HepG2 (cell line): ENCODE measurements around the gene MTUS2. TPM values are rescaled to one million over a fixed set of nuclear protein-coding genes. Genes with fewer than 3 reads are reported as not detected.

Experiments
- ATAC-seq: fragments of 200-7000 bp; cut with Tn5 transposase; 3 replicates; pipeline ENCODE4 v1.9.1; 2020; ENCODE audit warnings: mild to moderate bottlenecking, moderate library complexity
- BruUV-seq: library from RNA; stranded (reverse); fragments of 400-500 nt; replicated peaks from 2 replicates; lab custom pipeline; 2021; lab: Mats Ljungman, UMichigan
- CTCF ChIA-PET: fragments of 300-600 bp; formaldehyde crosslinking; extraction: SDS; loops from one replicate; lab custom pipeline; 2021; ENCODE audit warnings: low total read pairs, inconsistent platforms, low intra/inter-chr PET ratio; lab: Yijun Ruan, JAX
- POLR2A ChIA-PET: fragments of 350-600 bp; sonication (Branson Sonifier 250); formaldehyde crosslinking; loops from one replicate; lab custom pipeline; 2020; ENCODE audit warnings: antibody characterized with exemption, inconsistent platforms; lab: Yijun Ruan, JAX
- DNase-seq: peaks from one replicate; pipeline ENCODE4 v3.0.0-alpha.2; 2015; ENCODE audit warnings: low spot score
- FAIRE-seq: peaks from 3 replicates; lab custom pipeline; 2011; peaks lifted over from hg19 to GRCh38; lab: Jason Lieb, UNC
- H2AFZ ChIP-seq: one replicate; pipeline ENCODE4 v1.6.1; 2011; ENCODE audit warnings: low read length, inconsistent platforms
- H3K27ac ChIP-seq: fragments of 300-600 bp; 3 replicates; pipeline ENCODE4 v1.8.0; 2011; ENCODE audit warnings: mixed run types, mild to moderate bottlenecking, mixed read lengths, low read length, inconsistent platforms; ENCODE audit not compliant: insufficient read depth; ENCODE audit errors: extremely low read length
- H3K27me3 ChIP-seq, 2 experiments: fragments of 200-600 bp in 1 of 2; 2 replicates in 1 of 2; 3 replicates in 1 of 2; pipeline versions ENCODE4 v1.6.0 to v1.8.0; 2011; ENCODE audit warnings: low read length in 2 of 2, mild to moderate bottlenecking in 2 of 2, moderate library complexity in 2 of 2, inconsistent platforms in 1 of 2; ENCODE audit not compliant: insufficient read depth in 2 of 2, control insufficient read depth in 1 of 2
- H3K36me3 ChIP-seq, 2 experiments: fragments of 200-600 bp in 1 of 2; replicated peaks in 1 of 2; 2 replicates in 1 of 2; 3 replicates in 1 of 2; pipeline versions ENCODE4 v1.5.1 to v1.8.0; 2011; ENCODE audit warnings: low read length in 2 of 2, inconsistent platforms in 1 of 2; ENCODE audit not compliant: insufficient read depth in 2 of 2, control insufficient read depth in 1 of 2
- H3K4me1 ChIP-seq: 2 replicates; pipeline ENCODE4 v1.5.1; 2012; ENCODE audit warnings: low read length, inconsistent platforms; ENCODE audit not compliant: insufficient read depth
- H3K4me2 ChIP-seq: 2 replicates; pipeline ENCODE4 v1.6.0; 2011; ENCODE audit warnings: low read depth, low read length, inconsistent platforms
- H3K4me3 ChIP-seq, 3 experiments: fragments of 200-600 bp in 1 of 3; sonication (generic), shearing (Covaris generic) in 1 of 3; replicated peaks in 1 of 3; 2 replicates each; pipeline ENCODE4 v1.5.1; 2011 to 2016; ENCODE audit warnings: low read length in 3 of 3, inconsistent platforms in 2 of 3, low read depth in 2 of 3, mild to moderate bottlenecking in 2 of 3, control low read depth in 1 of 3, mixed read lengths in 1 of 3; ENCODE audit not compliant: insufficient read depth in 1 of 3
- H3K79me2 ChIP-seq: one replicate; pipeline ENCODE4 v1.6.1; 2011; ENCODE audit warnings: low read length, inconsistent platforms; ENCODE audit not compliant: insufficient read depth
- H3K9ac ChIP-seq: 2 replicates; pipeline ENCODE4 v1.6.0; 2011; ENCODE audit warnings: mild to moderate bottlenecking, low read depth, low read length, inconsistent platforms; ENCODE audit not compliant: insufficient read depth
- H3K9me3 ChIP-seq: 2 replicates; pipeline ENCODE4 v1.5.1; 2012; ENCODE audit warnings: mild to moderate bottlenecking, low read length
- H4K20me1 ChIP-seq: 2 replicates; pipeline ENCODE4 v1.6.0; 2011; ENCODE audit warnings: inconsistent platforms, mild to moderate bottlenecking, low read length, moderate library complexity; ENCODE audit not compliant: insufficient read depth
- FOXC1 ChIP-seq: sonication (generic); formaldehyde crosslinking; IDR thresholded peaks from 2 replicates; pipeline ENCODE4 v1.8.0; 2022; ENCODE audit warnings: mild to moderate bottlenecking, missing genetic modification reagents, borderline replicate concordance
- ISL2 ChIP-seq: sonication (generic); formaldehyde crosslinking; IDR thresholded peaks from 2 replicates; pipeline ENCODE4 v1.5.0; 2020; ENCODE audit warnings: missing genetic modification reagents
- ZNF274 ChIP-seq: sonication (generic); formaldehyde crosslinking; IDR thresholded peaks from 2 replicates; pipeline ENCODE4 v1.5.1; 2020; ENCODE audit warnings: mild to moderate bottlenecking, missing genetic modification reagents
- ZNF614 ChIP-seq: IDR thresholded peaks from 2 replicates; pipeline ENCODE4 v1.6.1; 2018; ENCODE audit warnings: missing biosample characterization, missing genetic modification reagents, inconsistent platforms, borderline replicate concordance
- ZNF674 ChIP-seq: sonication (generic); formaldehyde crosslinking; IDR thresholded peaks from 2 replicates; pipeline ENCODE4 v1.5.0; 2020; ENCODE audit warnings: low read depth, mild to moderate bottlenecking, missing genetic modification reagents
- WGBS: methylation state at CpG from one replicate; pipeline ENCODE4 v1.1.6; 2017; ENCODE audit warnings: low lambda C conversion rate; 5-methylcytosine and 5-hydroxymethylcytosine counted together
- in situ Hi-C: cut with HindIII; loops from 2 replicates; pipeline ENCODE4 v1.10.0; 2017; ENCODE audit warnings: low pct_unique_long_range_greater_than_20kb; ENCODE audit not compliant: extremely low pct_ligation_motif_present
- intact Hi-C: fragments of 100-400 bp; cut with micrococcal nuclease; formaldehyde crosslinking; loops from one replicate; pipeline ENCODE4 v1.10.0; 2022; ENCODE audit not compliant: unreplicated experiment
- polyA plus RNA-seq, 8 experiments: library from polyadenylated mRNA; depleted of rRNA in 3 of 8; stranded (reverse) in 7 of 8; unstranded in 1 of 8; fragments of >200 nt; fragmentation: Illumina TruSeq in 4 of 8; extraction: Trizol in 4 of 8; gene quantifications; 2 replicates each; pipeline versions ENCODE4 v1.2.1 to v1.2.3, GENCODE V29; 2011 to 2016; ENCODE audit warnings: low read depth in 4 of 8, missing spikeins in 1 of 8, mixed read lengths in 1 of 8; ENCODE audit not compliant: insufficient read depth in 1 of 8
- total RNA-seq, 5 experiments: library from RNA; depleted of rRNA; stranded (reverse); fragments of >200 nt; fragmentation: Illumina TruSeq; extraction: Trizol; gene quantifications; 2 replicates each; pipeline ENCODE4 v1.2.3, GENCODE V29; 2016; ENCODE audit warnings: low read depth in 1 of 5
- TF ChIP-seq, protein P1 (sequence below): sonication (generic); formaldehyde crosslinking; IDR thresholded peaks from 2 replicates; pipeline ENCODE4 v1.4.0; 2020; ENCODE audit warnings: missing genetic modification reagents, borderline replicate concordance
- TF ChIP-seq, protein P2 (sequence below): sonication (generic); formaldehyde crosslinking; IDR thresholded peaks from 2 replicates; pipeline ENCODE4; 2020; ENCODE audit warnings: missing genetic modification reagents, mild to moderate bottlenecking, borderline replicate concordance

MTUS2 gene
- total and polyA plus RNA-seq, 2 of the 13 experiments (the other 11 are each of a cell fraction or from before 2014, with no cell fraction given): not detected

DNA sequence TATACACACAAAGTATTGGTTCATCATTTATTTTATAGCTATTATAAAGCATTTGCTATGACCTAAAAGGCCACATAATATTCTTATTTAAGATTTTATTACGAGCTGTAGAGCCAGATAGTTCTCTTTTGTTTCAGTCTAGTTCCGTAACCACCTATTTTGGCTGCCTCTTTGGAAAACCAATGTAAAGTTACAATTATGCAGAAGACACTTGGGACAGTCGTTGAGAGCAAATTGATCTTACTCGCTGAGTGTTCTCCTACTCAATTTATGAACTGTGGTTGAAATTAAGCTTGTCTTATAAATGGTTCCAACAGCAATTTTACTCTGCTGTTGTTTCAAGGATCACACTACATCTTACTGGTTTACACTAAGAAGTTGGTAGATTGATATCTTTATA is 653.0 kb downstream of the MTUS2 start:
- no peak for TF ChIP-seq ZNF274
- no peak for TF ChIP-seq FOXC1
- TF ChIP-seq, protein P1, sequence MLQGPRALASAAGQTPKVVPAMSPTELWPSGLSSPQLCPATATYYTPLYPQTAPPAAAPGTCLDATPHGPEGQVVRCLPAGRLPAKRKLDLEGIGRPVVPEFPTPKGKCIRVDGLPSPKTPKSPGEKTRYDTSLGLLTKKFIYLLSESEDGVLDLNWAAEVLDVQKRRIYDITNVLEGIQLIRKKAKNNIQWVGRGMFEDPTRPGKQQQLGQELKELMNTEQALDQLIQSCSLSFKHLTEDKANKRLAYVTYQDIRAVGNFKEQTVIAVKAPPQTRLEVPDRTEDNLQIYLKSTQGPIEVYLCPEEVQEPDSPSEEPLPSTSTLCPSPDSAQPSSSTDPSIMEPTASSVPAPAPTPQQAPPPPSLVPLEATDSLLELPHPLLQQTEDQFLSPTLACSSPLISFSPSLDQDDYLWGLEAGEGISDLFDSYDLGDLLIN: no peak
- no peak for TF ChIP-seq ISL2
- TF ChIP-seq ZNF614 (CRISPR knock-in tag): no peak
- TF ChIP-seq, protein P2, sequence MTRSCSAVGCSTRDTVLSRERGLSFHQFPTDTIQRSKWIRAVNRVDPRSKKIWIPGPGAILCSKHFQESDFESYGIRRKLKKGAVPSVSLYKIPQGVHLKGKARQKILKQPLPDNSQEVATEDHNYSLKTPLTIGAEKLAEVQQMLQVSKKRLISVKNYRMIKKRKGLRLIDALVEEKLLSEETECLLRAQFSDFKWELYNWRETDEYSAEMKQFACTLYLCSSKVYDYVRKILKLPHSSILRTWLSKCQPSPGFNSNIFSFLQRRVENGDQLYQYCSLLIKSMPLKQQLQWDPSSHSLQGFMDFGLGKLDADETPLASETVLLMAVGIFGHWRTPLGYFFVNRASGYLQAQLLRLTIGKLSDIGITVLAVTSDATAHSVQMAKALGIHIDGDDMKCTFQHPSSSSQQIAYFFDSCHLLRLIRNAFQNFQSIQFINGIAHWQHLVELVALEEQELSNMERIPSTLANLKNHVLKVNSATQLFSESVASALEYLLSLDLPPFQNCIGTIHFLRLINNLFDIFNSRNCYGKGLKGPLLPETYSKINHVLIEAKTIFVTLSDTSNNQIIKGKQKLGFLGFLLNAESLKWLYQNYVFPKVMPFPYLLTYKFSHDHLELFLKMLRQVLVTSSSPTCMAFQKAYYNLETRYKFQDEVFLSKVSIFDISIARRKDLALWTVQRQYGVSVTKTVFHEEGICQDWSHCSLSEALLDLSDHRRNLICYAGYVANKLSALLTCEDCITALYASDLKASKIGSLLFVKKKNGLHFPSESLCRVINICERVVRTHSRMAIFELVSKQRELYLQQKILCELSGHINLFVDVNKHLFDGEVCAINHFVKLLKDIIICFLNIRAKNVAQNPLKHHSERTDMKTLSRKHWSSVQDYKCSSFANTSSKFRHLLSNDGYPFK (CRISPR knock-in tag): no peak
- no peak for TF ChIP-seq ZNF674 (CRISPR knock-in tag)
- H3K27me3 ChIP-seq: peaks cover 0 to 6% of the 10 kb centered on the region in 2 experiments; a peak in 2 of 5 replicates
- ChIA-PET CTCF (interaction anchor here (1.2 to 3.9 kb wide), 3 partner anchors 18 to 241 kb away, joined by 4 to 50 read pairs (median 18); no protein-coding TSS in a partner anchor), POLR2A (no interaction called here)
- BruUV-seq: no TSS peak
- H2AFZ ChIP-seq: no peak overlapping the region
- H3K4me1 ChIP-seq: no peaks in the 10 kb centered on the region
- no peak for ATAC-seq
- in situ Hi-C loops (no loop called here), intact Hi-C loops (no loop called here)
- no peaks in the 10 kb centered on the region for H3K36me3 ChIP-seq
- no peaks in the 10 kb centered on the region for H3K79me2 ChIP-seq
- 25% methylated on average over 4 of the region's 4 CpGs for WGBS
- H3K4me2 ChIP-seq: no peak overlapping the region
- DNase-seq: no peak
- FAIRE-seq: no peak
- no peak overlapping the region for H3K27ac ChIP-seq
- no peak overlapping the region for H3K4me3 ChIP-seq
- H4K20me1 ChIP-seq: no peaks in the 10 kb centered on the region; the same call in 1 of the 2 replicates
- H3K9ac ChIP-seq: no peak overlapping the region
- H3K9me3 ChIP-seq: no peaks in the 10 kb centered on the region
